Osteoblast (primary cell): ENCODE measurements around the gene SLC35F2. TPM values are rescaled to one million over a fixed set of nuclear protein-coding genes. Genes with fewer than 3 reads are reported as not detected.

ENCODE experiments used
- DNase-seq: peaks from one replicate; pipeline ENCODE4 v3.0.0; 2011; ENCODE audit warnings: low spot score, mixed read lengths; ENCODE audit not compliant: insufficient read length; ENCODE audit errors: missing footprints
- H2AFZ ChIP-seq: 2 replicates; pipeline ENCODE4 v1.6.0; 2011; ENCODE audit warnings: mild to moderate bottlenecking, low read length
- H3K27ac ChIP-seq: 2 replicates; pipeline ENCODE4 v1.5.1; 2011; ENCODE audit warnings: mild to moderate bottlenecking, low read depth, low read length, moderate library complexity
- H3K27me3 ChIP-seq: 2 replicates; pipeline ENCODE4 v1.6.0; 2012; ENCODE audit warnings: mild to moderate bottlenecking, control low read depth, inconsistent platforms, low read length, moderate library complexity; ENCODE audit not compliant: insufficient read depth
- H3K36me3 ChIP-seq: 2 replicates; pipeline ENCODE4 v1.5.1; 2011; ENCODE audit warnings: mild to moderate bottlenecking, low read length, control low read depth, moderate library complexity; ENCODE audit not compliant: insufficient read depth
- H3K4me1 ChIP-seq: 2 replicates; pipeline ENCODE4 v1.5.1; 2011; ENCODE audit warnings: mild to moderate bottlenecking, low read length, control low read depth, moderate library complexity; ENCODE audit not compliant: insufficient read depth
- H3K4me2 ChIP-seq: 2 replicates; pipeline ENCODE4 v1.6.0; 2011; ENCODE audit warnings: mild to moderate bottlenecking, low read length; ENCODE audit not compliant: insufficient read depth
- H3K4me3 ChIP-seq: fragments of 200-600 bp; sonication (generic); 3 replicates; pipeline ENCODE4 v1.5.1; 2012; ENCODE audit warnings: mild to moderate bottlenecking, low read length, inconsistent platforms; ENCODE audit not compliant: insufficient read depth
- H3K79me2 ChIP-seq: 2 replicates; pipeline ENCODE4 v1.6.0; 2012; ENCODE audit warnings: mild to moderate bottlenecking, low read length, control low read depth, inconsistent platforms; ENCODE audit not compliant: insufficient read depth
- H3K9me3 ChIP-seq: 2 replicates; pipeline ENCODE4 v1.5.1; 2011; ENCODE audit warnings: low read depth, low read length, control low read depth
- H4K20me1 ChIP-seq: 2 replicates; pipeline ENCODE4 v1.6.0; 2012; ENCODE audit warnings: mild to moderate bottlenecking, low read length, control low read depth; ENCODE audit not compliant: insufficient read depth
- CTCF ChIP-seq: IDR thresholded peaks from 2 replicates; pipeline ENCODE4 v1.5.1; 2011; ENCODE audit warnings: mild to moderate bottlenecking, low read depth, low read length, moderate library complexity; ENCODE audit errors: extremely low read depth
- total RNA-seq: library from RNA; depleted of rRNA; stranded (reverse); fragments of >200 nt; gene quantifications from 2 replicates; pipeline ENCODE4 v1.2.3, GENCODE V29; 2012

Gene SLC35F2
- total RNA-seq, 1 donor: 5.4 TPM

GRCh38 chr11:107830915-107831540 lies 27.6 kb downstream of the SLC35F2 start:
- Histone ChIP-seq H3K4me2 (no peak overlapping the region), H3K27me3 (no peaks in the 10 kb centered on the region), H3K79me2 (peaks cover 3% of the 10 kb centered on the region), H3K4me3 (no peak overlapping the region), H3K4me1 (no peaks in the 10 kb centered on the region), H2AFZ (no peak overlapping the region), H3K9me3 (no peaks in the 10 kb centered on the region), H3K27ac (no peak overlapping the region), H4K20me1 (no peaks in the 10 kb centered on the region), H3K36me3 (no peaks in the 10 kb centered on the region)
- no peak for TF ChIP-seq CTCF
- DNase-seq: no peak

- Histone ChIP-seq H3K4me2 (no peak overlapping the region), H2AFZ (no peak overlapping the region), H3K27ac (no peak overlapping the region), H3K27me3 (no peaks in the 10 kb centered on the region), H3K36me3 (no peaks in the 10 kb centered on the region), H3K4me1 (no peaks in the 10 kb centered on the region), H3K9me3 (no peaks in the 10 kb centered on the region), H3K79me2 (no peaks in the 10 kb centered on the region), H3K4me3 (no peak overlapping the region), H4K20me1 (no peaks in the 10 kb centered on the region)
- no peak for DNase-seq
- TF ChIP-seq CTCF: no peak
Observed at GRCh38 chr11:107827041-107827440, 31.5 kb downstream of the SLC35F2 start.

- H4K20me1 ChIP-seq: no peaks in the 10 kb centered on the region
- H3K4me3 ChIP-seq: no peak overlapping the region
- peaks cover 9% of the 10 kb centered on the region for H3K4me1 ChIP-seq
- H3K36me3 ChIP-seq: no peaks in the 10 kb centered on the region
- H3K9me3 ChIP-seq: no peaks in the 10 kb centered on the region
- H2AFZ ChIP-seq: no peak overlapping the region
- TF ChIP-seq CTCF: no peak
- no peaks in the 10 kb centered on the region for H3K79me2 ChIP-seq
- no peaks in the 10 kb centered on the region for H3K27me3 ChIP-seq
- no peak for DNase-seq
- H3K4me2 ChIP-seq: no peak overlapping the region
- no peak overlapping the region for H3K27ac ChIP-seq
Observed at GRCh38 chr11:107825875-107826274, 32.7 kb downstream of the SLC35F2 start.

- H3K79me2 ChIP-seq: no peaks in the 10 kb centered on the region
- no peaks in the 10 kb centered on the region for H3K27me3 ChIP-seq
- no peak overlapping the region for H3K27ac ChIP-seq
- TF ChIP-seq CTCF: no peak
- no peak overlapping the region for H2AFZ ChIP-seq
- no peak overlapping the region for H3K4me3 ChIP-seq
- DNase-seq: no peak
- H3K9me3 ChIP-seq: no peaks in the 10 kb centered on the region
- no peak overlapping the region for H3K4me2 ChIP-seq
- no peaks in the 10 kb centered on the region for H4K20me1 ChIP-seq
- no peaks in the 10 kb centered on the region for H3K36me3 ChIP-seq
- peaks cover 10% of the 10 kb centered on the region for H3K4me1 ChIP-seq
Observed at GRCh38 chr11:107824668-107825369, 33.8 kb downstream of the SLC35F2 start.
